Gastrocnemius medialis (tissue), 4 donors: ENCODE results near the gene GLIS2. TPM values are rescaled to one million over a fixed set of nuclear protein-coding genes. Genes with fewer than 3 reads are reported as not detected.
A peak's percentile ranks its signal among the peaks of the same experiment; 100 is the strongest.

Source experiments
- ATAC-seq, 2 donors: fragments of 150-250 bp; one replicate each; pipeline ENCODE4 v1.9.1; 2016
- DNase-seq, 2 donors: peaks; one replicate each; pipeline ENCODE4 v3.0.0-alpha.2; 2019
- H3K27ac ChIP-seq, 4 donors: fragments of 200-600 bp; sonication (generic); 1 replicate in 1 of 4; 2 replicates in 3 of 4; pipeline ENCODE4 v1.5.1; 2016 to 2018; ENCODE audit warnings: mild to moderate bottlenecking in 2 of 4, moderate library complexity in 1 of 4
- H3K27me3 ChIP-seq, 3 donors: fragments of 200-600 bp; sonication (generic) in 2 of 3; 1 replicate in 1 of 3; 2 replicates in 2 of 3; pipeline versions ENCODE4 v1.5.1 to v1.6.0; 2016 to 2019; ENCODE audit warnings: mild to moderate bottlenecking in 1 of 3, moderate library complexity in 1 of 3
- H3K36me3 ChIP-seq, 2 donors: fragments of 200-600 bp; sonication (generic) in 1 of 2; one replicate each; pipeline ENCODE4 v1.5.1; 2017 to 2018
- H3K4me1 ChIP-seq, 2 donors: fragments of 200-600 bp; sonication (generic) in 1 of 2; one replicate each; pipeline ENCODE4 v1.5.1; 2016 to 2017; ENCODE audit warnings: mild to moderate bottlenecking in 2 of 2
- H3K4me3 ChIP-seq, 4 donors: fragments of 200-600 bp; sonication (generic) in 3 of 4; 1 replicate in 1 of 4; 2 replicates in 3 of 4; pipeline ENCODE4 v1.5.1; 2016 to 2019; ENCODE audit warnings: mild to moderate bottlenecking in 2 of 4
- H3K9me3 ChIP-seq, 3 donors: fragments of 200-600 bp; sonication (generic) in 2 of 3; 1 replicate in 1 of 3; 2 replicates in 2 of 3; pipeline ENCODE4 v1.5.1; 2016 to 2019
- CTCF ChIP-seq, 5 experiments: fragments of 450-650 bp in 3 of 5; fragments of 200-600 bp in 2 of 5; sonication (generic) in 2 of 5; IDR thresholded peaks in 4 of 5; conservative IDR thresholded peaks in 1 of 5; 1 replicate in 4 of 5; 2 replicates in 1 of 5; pipeline ENCODE4 v1.5.1; 2016 to 2019; ENCODE audit warnings: antibody characterized with exemption in 5 of 5, mild to moderate bottlenecking in 3 of 5, moderate library complexity in 3 of 5
- POLR2A ChIP-seq, 2 donors: fragments of 450-650 bp; IDR thresholded peaks; one replicate each; pipeline ENCODE4 v1.6.1; 2017; ENCODE audit warnings: antibody characterized with exemption in 2 of 2, mild to moderate bottlenecking in 2 of 2, moderate library complexity in 2 of 2
- in situ Hi-C, 4 donors: fragments of 200-750 bp; cut with MboI; loops; one replicate each; pipeline versions ENCODE4 v1.15.0 to v1.8.0; 2017; ENCODE audit warnings: low sequenced_read_pairs in 4 of 4
- intact Hi-C: fragments of 100-400 bp; cut with DNase I; formaldehyde crosslinking; loops from one replicate; pipeline ENCODE4 v1.15.1; 2023; ENCODE audit warnings: low total_unique reads
- total RNA-seq, 4 donors: library from RNA; depleted of rRNA; stranded (reverse); fragments of >200 nt; gene quantifications; one replicate each; pipeline versions ENCODE4 v1.1.0 to v1.2.3, GENCODE V29; 2016

Gene GLIS2
- total RNA-seq, 4 donors from 2014 or later: 0.81 to 0.95 (median 0.95) TPM; not detected in 1

GRCh38 chr16:4358831-4359561 lies 43.1 kb downstream of the GLIS2 start:
- no peak overlapping the region for H3K27ac ChIP-seq
- no peak for TF ChIP-seq POLR2A (IDR thresholded peaks at IDR 0.05)
- peak; percentile 94 to 99 (median 97) for TF ChIP-seq CTCF (IDR thresholded peaks at IDR 0.05 in 4 of 5, conservative IDR thresholded peaks at IDR 0.05 in 1 of 5)
- ATAC-seq: peak in 1 of 2 donors; percentile 72
- no peak overlapping the region for H3K4me3 ChIP-seq
- no peaks in the 10 kb centered on the region for H3K27me3 ChIP-seq
- intact Hi-C loops: loop anchor here (1.0 kb wide), 1 partner anchor 43 kb away; no protein-coding TSS in a partner anchor
- no peaks in the 10 kb centered on the region for H3K4me1 ChIP-seq
- DNase-seq: peak in 1 of 2 donors; percentile 46
- no peaks in the 10 kb centered on the region for H3K9me3 ChIP-seq
- in situ Hi-C loops: loop anchor here in 2 of 4 donors (10.0 kb wide), 1 partner anchor 56 kb away; the partner anchor contains the start of gene CORO7 (in 2 of the 2)
- no peaks in the 10 kb centered on the region for H3K36me3 ChIP-seq

DNA sequence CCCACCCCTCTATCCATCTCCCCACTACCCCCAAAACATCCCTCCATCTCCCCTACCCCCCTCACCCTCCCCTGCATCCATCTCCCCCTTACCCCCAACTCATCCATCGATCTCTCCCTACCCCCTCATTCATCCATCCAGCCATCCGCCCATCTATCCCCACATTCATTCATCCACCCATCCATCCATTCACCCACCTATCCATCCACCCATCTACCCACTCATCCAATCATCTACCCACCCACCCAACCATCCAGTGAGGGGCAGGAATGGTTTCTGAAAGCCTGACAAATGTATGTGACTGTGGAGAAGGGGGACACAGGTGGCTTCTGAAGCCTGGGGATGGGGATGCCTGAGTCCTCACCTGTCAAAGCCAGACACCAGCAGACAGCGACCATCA lies 44.0 kb downstream of the GLIS2 start:
- no peaks in the 10 kb centered on the region for H3K27me3 ChIP-seq
- DNase-seq: no peak
- in situ Hi-C loops: loop anchor here (5.0 to 10.0 kb wide), 2 partner anchors 37 to 55 kb away; partner anchors contain the start of gene CORO7 (in 2 of the 4)
- intact Hi-C loops: loop anchor here (1.0 kb wide), 1 partner anchor 42 kb away; no protein-coding TSS in a partner anchor
- H3K9me3 ChIP-seq: no peaks in the 10 kb centered on the region
- no peaks in the 10 kb centered on the region for H3K4me1 ChIP-seq
- ATAC-seq: no peak
- no peak overlapping the region for H3K27ac ChIP-seq
- H3K36me3 ChIP-seq: peaks cover 0 to 5% of the 10 kb centered on the region in 2 donors
- H3K4me3 ChIP-seq: no peak overlapping the region
- TF ChIP-seq CTCF (IDR thresholded peaks at IDR 0.05 in 4 of 5, conservative IDR thresholded peaks at IDR 0.05 in 1 of 5) (no peak), POLR2A (IDR thresholded peaks at IDR 0.05) (no peak)

DNA sequence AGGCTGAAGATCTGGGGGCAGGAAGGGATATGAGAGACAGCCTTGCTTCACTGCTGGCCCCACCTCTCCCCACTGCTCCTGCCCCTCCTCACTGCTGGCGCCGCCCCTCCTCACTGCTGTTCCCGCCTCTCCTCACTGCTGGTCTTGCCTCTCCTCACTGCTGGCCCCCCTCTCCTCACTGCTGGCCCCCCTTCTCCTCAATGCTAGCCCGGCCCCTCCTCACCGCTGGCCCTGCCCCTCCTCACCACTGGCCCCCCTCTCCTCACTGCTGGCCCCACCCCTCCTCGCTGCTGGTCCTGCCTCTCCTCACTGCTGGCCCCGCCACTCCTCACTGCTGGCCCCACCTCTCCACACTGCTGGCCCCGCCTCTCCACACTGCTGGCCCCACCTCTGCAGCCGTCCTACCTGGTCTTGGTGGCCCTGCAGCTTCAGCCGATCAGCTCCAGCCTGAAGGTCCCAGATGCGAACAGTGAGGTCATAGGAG lies 44.7 kb downstream of the GLIS2 start:
- no peaks in the 10 kb centered on the region for H3K27me3 ChIP-seq
- no peaks in the 10 kb centered on the region for H3K9me3 ChIP-seq
- no peak overlapping the region for H3K27ac ChIP-seq
- ATAC-seq: no peak
- no peak for DNase-seq
- in situ Hi-C loops (loop anchor here in 2 of 4 donors (5.0 kb wide), 1 partner anchor 37 kb away; no protein-coding TSS in a partner anchor), intact Hi-C loops (no loop called here)
- H3K4me1 ChIP-seq: no peaks in the 10 kb centered on the region
- TF ChIP-seq CTCF (IDR thresholded peaks at IDR 0.05 in 4 of 5, conservative IDR thresholded peaks at IDR 0.05 in 1 of 5) (no peak), POLR2A (IDR thresholded peaks at IDR 0.05) (no peak)
- peaks cover 0 to 7% of the 10 kb centered on the region in 2 donors for H3K36me3 ChIP-seq
- no peak overlapping the region for H3K4me3 ChIP-seq

GRCh38 chr16:4361033-4361943 lies 45.4 kb downstream of the GLIS2 start:
- Histone ChIP-seq H3K36me3 (peaks cover 0 to 7% of the 10 kb centered on the region in 2 donors), H3K4me1 (no peaks in the 10 kb centered on the region), H3K9me3 (no peaks in the 10 kb centered on the region), H3K27me3 (no peaks in the 10 kb centered on the region), H3K27ac (no peak overlapping the region), H3K4me3 (no peak overlapping the region)
- in situ Hi-C loops (loop anchor here in 2 of 4 donors (5.0 kb wide), 1 partner anchor 36 kb away; no protein-coding TSS in a partner anchor), intact Hi-C loops (no loop called here)
- no peak for TF ChIP-seq POLR2A (IDR thresholded peaks at IDR 0.05)
- no peak for TF ChIP-seq CTCF (IDR thresholded peaks at IDR 0.05 in 4 of 5, conservative IDR thresholded peaks at IDR 0.05 in 1 of 5)
- ATAC-seq: no peak
- DNase-seq: no peak
